HCT116 (cell line): ENCODE measurements around the gene TMEM169. TPM values are rescaled to one million over a fixed set of nuclear protein-coding genes. Genes with fewer than 3 reads are reported as not detected.

Experiments
- ATAC-seq: fragments of 200-7000 bp; cut with Tn5 transposase; 2 replicates; pipeline ENCODE4 v1.9.1; 2020; ENCODE audit warnings: mild to moderate bottlenecking, moderate library complexity
- BruUV-seq: library from RNA; stranded (reverse); fragments of 400-500 nt; replicated peaks from 2 replicates; lab custom pipeline; 2021; lab: Mats Ljungman, UMichigan
- CTCF ChIA-PET: fragments of 300-600 bp; sonication (Branson Sonifier 250); formaldehyde crosslinking; loops from one replicate; lab custom pipeline; 2021; ENCODE audit warnings: antibody characterized with exemption; lab: Charles Lee
- POLR2A ChIA-PET: fragments of 300-600, 350-600 bp; sonication (Branson Sonifier 250); formaldehyde crosslinking; loops from one replicate; lab custom pipeline; 2021; ENCODE audit warnings: antibody characterized with exemption; lab: Charles Lee
- RAD21 ChIA-PET, 2 experiments: fragments of 300-600 bp; sonication (Branson Sonifier 250); formaldehyde crosslinking; loops; one replicate each; lab custom pipeline; 2023; ENCODE audit warnings: low total read pairs in 2 of 2; ENCODE audit not compliant: uncharacterized antibody in 2 of 2, unreplicated experiment in 2 of 2, low non-redundant PET in 1 of 2; lab: Charles Lee
- DNase-seq: peaks from one replicate; pipeline ENCODE4 v3.0.0-alpha.2; 2010; ENCODE audit warnings: low read depth, low spot score
- H2AFZ ChIP-seq: fragments of 200-600 bp; shearing (Covaris generic), sonication (generic); 2 replicates; pipeline ENCODE4 v1.6.1; 2017; ENCODE audit warnings: low read depth, mixed run types, mixed read lengths, antibody characterized with exemption, low read length; ENCODE audit not compliant: poor library complexity, severe bottlenecking
- H3K27ac ChIP-seq: 2 replicates; pipeline ENCODE4 v1.5.1; 2012; ENCODE audit warnings: low read depth, low read length
- H3K27me3 ChIP-seq: fragments of 200-600 bp; sonication (generic); 2 replicates; pipeline ENCODE4 v1.6.1; 2016; ENCODE audit warnings: mixed run types, low read length, mixed read lengths; ENCODE audit not compliant: insufficient read depth
- H3K36me3 ChIP-seq, 2 experiments: fragments of 200-500 bp in 1 of 2; fragments of 200-600 bp in 1 of 2; sonication (Bioruptor generic) in 1 of 2; sonication (generic) in 1 of 2; 2 replicates each; pipeline versions ENCODE4 v1.5.1 to v1.6.1; 2014 to 2016; ENCODE audit warnings: low read length in 2 of 2, inconsistent platforms in 1 of 2, mixed read lengths in 1 of 2, mixed run types in 1 of 2; ENCODE audit not compliant: insufficient read depth in 2 of 2, control insufficient read depth in 1 of 2
- H3K4me1 ChIP-seq, 2 experiments: fragments of 200-600 bp in 1 of 2; sonication (generic) in 1 of 2; 2 replicates each; pipeline versions ENCODE4 v1.5.1 to v1.6.1; 2012 to 2017; ENCODE audit warnings: low read length in 2 of 2, inconsistent platforms in 1 of 2, mild to moderate bottlenecking in 1 of 2, mixed read lengths in 1 of 2, mixed run types in 1 of 2, moderate library complexity in 1 of 2; ENCODE audit not compliant: insufficient read depth in 2 of 2, control insufficient read depth in 1 of 2
- H3K4me2 ChIP-seq: fragments of 200-600 bp; sonication (generic); 2 replicates; pipeline ENCODE4 v1.6.1; 2017; ENCODE audit warnings: mixed run types, low read length, mixed read lengths
- H3K4me3 ChIP-seq, 2 experiments: fragments of 200-600 bp in 1 of 2; sonication (generic) in 1 of 2; replicated peaks in 1 of 2; 2 replicates each; pipeline ENCODE4 v1.5.1; 2011 to 2016; ENCODE audit warnings: low read length in 2 of 2, control low read depth in 1 of 2, low read depth in 1 of 2, mild to moderate bottlenecking in 1 of 2, mixed read lengths in 1 of 2, mixed run types in 1 of 2
- H3K79me2 ChIP-seq: fragments of 200-600 bp; sonication (generic); 2 replicates; pipeline ENCODE4 v1.6.1; 2017; ENCODE audit warnings: mild to moderate bottlenecking, mixed run types, low read length, moderate library complexity, mixed read lengths; ENCODE audit not compliant: insufficient read depth
- H3K9ac ChIP-seq: fragments of 200-600 bp; sonication (generic); 2 replicates; pipeline ENCODE4 v1.6.1; 2016; ENCODE audit warnings: low read length, mixed read lengths
- H3K9me2 ChIP-seq: fragments of 200-600 bp; sonication (generic), shearing (Covaris generic); 2 replicates; pipeline ENCODE4 v1.6.1; 2017; ENCODE audit warnings: mixed run types, mild to moderate bottlenecking, moderate library complexity; ENCODE audit not compliant: insufficient read depth
- H3K9me3 ChIP-seq, 2 experiments: fragments of 200-500 bp in 1 of 2; fragments of 200-600 bp in 1 of 2; sonication (Bioruptor generic) in 1 of 2; sonication (generic) in 1 of 2; 2 replicates each; pipeline ENCODE4 v1.6.1; 2014 to 2017; ENCODE audit warnings: low read length in 2 of 2, mixed read lengths in 2 of 2, inconsistent platforms in 1 of 2, low read depth in 1 of 2, mild to moderate bottlenecking in 1 of 2, mixed run types in 1 of 2, moderate library complexity in 1 of 2; ENCODE audit not compliant: control insufficient read depth in 1 of 2, insufficient read depth in 1 of 2
- H4K20me1 ChIP-seq: fragments of 200-600 bp; sonication (generic), shearing (Covaris generic); 2 replicates; pipeline ENCODE4 v1.6.1; 2017; ENCODE audit warnings: mixed run types, mild to moderate bottlenecking, moderate library complexity; ENCODE audit not compliant: insufficient read depth
- CBX3 ChIP-seq: IDR thresholded peaks from 2 replicates; pipeline ENCODE4 v1.6.1; 2012; ENCODE audit warnings: low read depth
- EGR1 ChIP-seq: IDR thresholded peaks from 2 replicates; pipeline ENCODE4 v1.6.1; 2012; ENCODE audit warnings: low read depth
- ELF1 ChIP-seq: IDR thresholded peaks from 2 replicates; pipeline ENCODE4 v1.6.1; 2012; ENCODE audit warnings: low read depth, borderline replicate concordance
- EZH2phosphoT487 ChIP-seq: fragments of 200-600 bp; IDR thresholded peaks from 2 replicates; pipeline ENCODE4 v1.6.1; 2018; ENCODE audit warnings: antibody characterized with exemption, borderline replicate concordance
- FOSL1 ChIP-seq: IDR thresholded peaks from 2 replicates; pipeline ENCODE4 v1.6.1; 2012; ENCODE audit warnings: low read depth
- POLR2AphosphoS5 ChIP-seq: IDR thresholded peaks from 2 replicates; pipeline ENCODE4 v1.6.1; 2011; ENCODE audit warnings: mild to moderate bottlenecking, low read depth, low read length, moderate library complexity
- RAD21 ChIP-seq: IDR thresholded peaks from 2 replicates; pipeline ENCODE4 v1.6.1; 2012; ENCODE audit warnings: low read depth, mild to moderate bottlenecking
- SIN3A ChIP-seq: IDR thresholded peaks from 2 replicates; pipeline ENCODE4 v1.6.1; 2012; ENCODE audit warnings: low read depth
- SRF ChIP-seq: IDR thresholded peaks from 2 replicates; pipeline ENCODE4 v1.6.1; 2012; ENCODE audit warnings: low read depth
- intact Hi-C: fragments of 100-400 bp; cut with micrococcal nuclease; formaldehyde crosslinking; loops from 2 replicates; pipeline ENCODE4 v1.10.0; 2022
- total RNA-seq: library from RNA; stranded (reverse); gene quantifications from one replicate; pipeline ENCODE4 v1.2.1, GENCODE V29; 2021; ENCODE audit not compliant: unreplicated experiment
- TF ChIP-seq, protein P1 (sequence below): IDR thresholded peaks from 2 replicates; pipeline ENCODE4 v1.6.1; 2012

Gene TMEM169
- total RNA-seq, 1 experiment from 2014 or later: 0.42 TPM

DNA sequence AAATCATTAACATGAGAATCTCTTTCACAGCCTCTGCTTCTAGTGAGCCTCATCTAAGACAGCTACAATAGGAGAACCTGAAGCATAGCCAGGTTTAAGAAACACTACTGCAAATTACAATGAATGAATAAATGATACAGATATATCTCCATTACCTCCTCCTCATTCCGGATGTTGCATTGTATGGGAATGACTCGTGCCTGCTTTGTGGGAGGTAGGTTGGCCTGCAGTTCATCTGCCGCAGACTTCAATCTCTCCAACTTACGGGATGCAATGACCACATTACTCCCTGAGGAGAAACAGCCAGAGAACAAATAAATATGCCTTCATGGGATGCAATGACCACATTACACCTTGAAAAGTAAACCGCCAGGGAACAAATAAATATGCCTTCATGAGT is 15.5 kb upstream of the TMEM169 start:
- H3K27ac ChIP-seq: no peak overlapping the region
- no peaks in the 10 kb centered on the region for H3K9me3 ChIP-seq
- H4K20me1 ChIP-seq: no peaks in the 10 kb centered on the region
- no TSS peak for BruUV-seq
- TF ChIP-seq POLR2AphosphoS5: no peak
- TF ChIP-seq, all 23 proteins: peak for 0
- H3K9me2 ChIP-seq: no peaks in the 10 kb centered on the region
- ChIA-PET CTCF (no interaction called here), RAD21 (no interaction called here), POLR2A (no interaction called here)
- H3K4me2 ChIP-seq: no peak overlapping the region; the same call in 1 of the 2 replicates
- no peak for DNase-seq
- ATAC-seq: no peak
- intact Hi-C loops: no loop called here
- no peaks in the 10 kb centered on the region for H3K79me2 ChIP-seq
- H3K4me1 ChIP-seq: no peaks in the 10 kb centered on the region
- no peaks in the 10 kb centered on the region for H3K27me3 ChIP-seq
- H3K36me3 ChIP-seq: peaks cover 0 to 3% of the 10 kb centered on the region in 2 experiments; a peak in 1 of 4 replicates
- no peak overlapping the region for H3K9ac ChIP-seq
- no peak overlapping the region for H3K4me3 ChIP-seq
- no peak overlapping the region for H2AFZ ChIP-seq

DNA sequence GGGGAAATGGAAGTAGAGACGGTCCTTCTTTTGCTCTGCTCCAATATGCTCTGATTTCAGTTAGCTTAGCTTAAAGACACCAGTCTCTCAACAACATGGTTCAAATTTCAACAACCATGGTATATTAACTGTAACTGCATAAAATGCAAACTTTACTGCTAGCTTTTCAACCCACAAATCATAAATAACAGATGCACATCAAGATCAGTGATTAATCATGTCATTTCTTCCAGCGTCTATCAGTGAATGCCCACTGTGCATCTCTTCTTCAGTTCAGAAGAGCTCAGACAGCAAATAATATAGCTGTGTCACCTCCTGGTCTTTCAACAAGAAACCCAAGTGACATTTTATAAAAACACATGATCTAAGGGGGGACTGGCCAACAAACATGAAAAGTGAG is 12.7 kb upstream of the TMEM169 start:
- Histone ChIP-seq H3K4me2 (no peak overlapping the region), H3K9me3 (no peaks in the 10 kb centered on the region), H3K9ac (no peak overlapping the region), H3K79me2 (no peaks in the 10 kb centered on the region), H3K27me3 (no peaks in the 10 kb centered on the region), H3K4me1 (no peaks in the 10 kb centered on the region), H2AFZ (no peak overlapping the region), H4K20me1 (no peaks in the 10 kb centered on the region), H3K9me2 (no peaks in the 10 kb centered on the region), H3K4me3 (no peak overlapping the region), H3K36me3 (no peaks in the 10 kb centered on the region; a peak in 1 of 4 replicates), H3K27ac (no peak overlapping the region)
- ChIA-PET POLR2A (interaction anchor here (0.5 kb wide), 1 partner anchor 10 kb away, joined by 3 read pairs; no protein-coding TSS in a partner anchor), CTCF (interaction anchor here (1.2 kb wide), 1 partner anchor 45 kb away, joined by 3 read pairs; no protein-coding TSS in a partner anchor), RAD21 (no interaction called here)
- no peak for DNase-seq
- no TSS peak for BruUV-seq
- no peak for ATAC-seq
- intact Hi-C loops: no loop called here
- no peak for TF ChIP-seq CBX3
- no peak for TF ChIP-seq EGR1
- no peak for TF ChIP-seq SRF
- no peak for TF ChIP-seq POLR2AphosphoS5
- TF ChIP-seq EZH2phosphoT487: no peak
- TF ChIP-seq ELF1: no peak
- no peak for TF ChIP-seq FOSL1
- no peak for TF ChIP-seq RAD21
- TF ChIP-seq, protein P1, sequence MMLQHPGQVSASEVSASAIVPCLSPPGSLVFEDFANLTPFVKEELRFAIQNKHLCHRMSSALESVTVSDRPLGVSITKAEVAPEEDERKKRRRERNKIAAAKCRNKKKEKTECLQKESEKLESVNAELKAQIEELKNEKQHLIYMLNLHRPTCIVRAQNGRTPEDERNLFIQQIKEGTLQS: no peak
- no peak for TF ChIP-seq SIN3A
